NCI-H2171 (cell line): Measurements from ENCODE around the gene TBPL2.
"Not testable (repeated sequence)": the region's sequence is repeated elsewhere in the genome, so short reads cannot be mapped to it uniquely, and the experiment has no call there.

Source experiments
- DNase-seq: peaks from one replicate; lab custom pipeline; 2025; lab: John Stamatoyannopoulos, UW

TBPL2 gene

GRCh38 chr14:55401751-55402150, 38.7 kb downstream of the TBPL2 start:
- no peak for DNase-seq

GRCh38 chr14:55399852-55400251, 40.6 kb downstream of the TBPL2 start:
- no peak for DNase-seq

GRCh38 chr14:55399183-55399582, 41.2 kb downstream of the TBPL2 start:
- DNase-seq = no peak

- DNase-seq = no peak
These were observed 41.7 kb downstream of the TBPL2 start for GRCh38 chr14:55398679-55399078.

- no peak for DNase-seq
These were observed 51.1 kb downstream of the TBPL2 start for GRCh38 chr14:55389330-55389729.

GRCh38 chr14:55388160-55388559, 52.3 kb downstream of the TBPL2 start:
- no peak for DNase-seq

- no peak for DNase-seq
These were observed 53.3 kb downstream of the TBPL2 start for GRCh38 chr14:55387121-55387520.

- no peak for DNase-seq
These were observed 54.2 kb downstream of the TBPL2 start for GRCh38 chr14:55386037-55386808.

- DNase-seq = no peak
These were observed 55.9 kb downstream of the TBPL2 start for GRCh38 chr14:55384536-55384935.

GRCh38 chr14:55383541-55384140, 56.8 kb downstream of the TBPL2 start:
- DNase-seq = no peak

- DNase-seq = not testable (repeated sequence)
These were observed 57.4 kb downstream of the TBPL2 start for GRCh38 chr14:55383056-55383466.

- DNase-seq = no peak
These were observed 57.9 kb downstream of the TBPL2 start for GRCh38 chr14:55382483-55382882.

GRCh38 chr14:55381561-55381960, 58.9 kb downstream of the TBPL2 start:
- DNase-seq = no peak

GRCh38 chr14:55381040-55381439, 59.4 kb downstream of the TBPL2 start:
- DNase-seq = no peak

- no peak for DNase-seq
These were observed 63.2 kb downstream of the TBPL2 start for GRCh38 chr14:55377236-55377635.

- DNase-seq = no peak
These were observed 65.6 kb downstream of the TBPL2 start for GRCh38 chr14:55374771-55375170.

GRCh38 chr14:55373784-55374705, 66.4 kb downstream of the TBPL2 start:
- no peak for DNase-seq

- no peak for DNase-seq
These were observed 67.6 kb downstream of the TBPL2 start for GRCh38 chr14:55372825-55373224.

GRCh38 chr14:55372423-55372822, 68.0 kb downstream of the TBPL2 start:
- no peak for DNase-seq

GRCh38 chr14:55370883-55371455, 69.4 kb downstream of the TBPL2 start:
- DNase-seq = no peak

GRCh38 chr14:55366271-55366670, 74.1 kb downstream of the TBPL2 start:
- DNase-seq = no peak
